Upper lobe of left lung (tissue), 4 donors: Measurements from ENCODE around the gene ESYT2.

Experiments
- POLR2A ChIP-seq, 4 donors: fragments of 450-650 bp; IDR thresholded peaks; one replicate each; pipeline ENCODE4 v1.5.1; 2016 to 2017; ENCODE audit warnings: antibody characterized with exemption in 4 of 4, mild to moderate bottlenecking in 2 of 4
- TF ChIP-seq, protein P1 (sequence below), 6 experiments: fragments of 450-650 bp in 4 of 6; fragments of 200-600 bp in 2 of 6; sonication (generic) in 2 of 6; IDR thresholded peaks; one replicate each; pipeline ENCODE4 v1.5.1; 2016 to 2019; ENCODE audit warnings: antibody characterized with exemption in 6 of 6

DNA sequence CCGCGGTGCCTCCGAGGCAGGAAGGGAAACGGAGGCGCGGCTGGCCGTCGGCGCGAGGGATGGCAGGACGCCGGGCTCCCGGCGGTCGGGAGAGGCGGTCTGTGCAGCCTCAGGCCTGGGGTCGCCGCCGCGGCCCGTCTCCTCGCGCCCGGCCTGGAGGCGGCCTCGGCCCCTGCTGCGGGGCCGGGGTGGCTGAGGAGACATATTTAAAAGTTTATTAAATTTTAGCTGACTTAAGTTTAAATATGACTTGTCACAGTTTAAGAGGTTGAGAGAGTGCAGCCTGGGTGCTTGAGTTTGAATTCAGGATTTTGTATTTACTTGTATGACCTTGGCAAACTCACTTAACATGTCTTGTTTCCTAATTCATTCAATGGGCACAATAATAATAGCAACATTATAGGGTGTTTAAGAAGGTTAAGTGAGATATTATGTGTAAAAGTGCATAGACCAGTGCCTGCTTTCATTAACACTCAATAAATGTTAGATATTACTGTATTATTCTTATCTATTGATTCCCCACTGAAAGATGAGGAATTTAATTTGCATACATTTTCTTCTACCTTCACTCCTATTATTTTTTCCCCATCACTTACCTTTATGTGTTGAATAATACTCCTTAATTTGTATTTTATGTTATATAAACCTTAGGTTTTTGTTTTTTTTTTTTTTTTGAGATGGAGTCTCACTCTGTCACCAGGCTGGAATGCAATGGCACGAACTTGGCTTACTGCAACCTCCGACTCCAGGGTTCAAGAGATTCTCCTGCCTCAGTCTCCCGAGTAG is 27.8 kb upstream of the ESYT2 start:
- TF ChIP-seq, protein P1, sequence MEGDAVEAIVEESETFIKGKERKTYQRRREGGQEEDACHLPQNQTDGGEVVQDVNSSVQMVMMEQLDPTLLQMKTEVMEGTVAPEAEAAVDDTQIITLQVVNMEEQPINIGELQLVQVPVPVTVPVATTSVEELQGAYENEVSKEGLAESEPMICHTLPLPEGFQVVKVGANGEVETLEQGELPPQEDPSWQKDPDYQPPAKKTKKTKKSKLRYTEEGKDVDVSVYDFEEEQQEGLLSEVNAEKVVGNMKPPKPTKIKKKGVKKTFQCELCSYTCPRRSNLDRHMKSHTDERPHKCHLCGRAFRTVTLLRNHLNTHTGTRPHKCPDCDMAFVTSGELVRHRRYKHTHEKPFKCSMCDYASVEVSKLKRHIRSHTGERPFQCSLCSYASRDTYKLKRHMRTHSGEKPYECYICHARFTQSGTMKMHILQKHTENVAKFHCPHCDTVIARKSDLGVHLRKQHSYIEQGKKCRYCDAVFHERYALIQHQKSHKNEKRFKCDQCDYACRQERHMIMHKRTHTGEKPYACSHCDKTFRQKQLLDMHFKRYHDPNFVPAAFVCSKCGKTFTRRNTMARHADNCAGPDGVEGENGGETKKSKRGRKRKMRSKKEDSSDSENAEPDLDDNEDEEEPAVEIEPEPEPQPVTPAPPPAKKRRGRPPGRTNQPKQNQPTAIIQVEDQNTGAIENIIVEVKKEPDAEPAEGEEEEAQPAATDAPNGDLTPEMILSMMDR (IDR thresholded peaks at IDR 0.05), result no peak
- TF ChIP-seq POLR2A (IDR thresholded peaks at IDR 0.05), result no peak
